ENCODE data around the gene XAB2.
A peak's percentile ranks its signal among the peaks of the same experiment; 100 is the strongest.

The XAB2 gene

GRCh38 chr19:7648265-7649014 is 19.1 kb upstream of the XAB2 start:
- no peak for DNase-seq

- DNase-seq: no peak
Observed at GRCh38 chr19:7647156-7647555, 17.8 kb upstream of the XAB2 start.

- DNase-seq: no peak
Observed at GRCh38 chr19:7646426-7646700, 17.0 kb upstream of the XAB2 start.

DNA sequence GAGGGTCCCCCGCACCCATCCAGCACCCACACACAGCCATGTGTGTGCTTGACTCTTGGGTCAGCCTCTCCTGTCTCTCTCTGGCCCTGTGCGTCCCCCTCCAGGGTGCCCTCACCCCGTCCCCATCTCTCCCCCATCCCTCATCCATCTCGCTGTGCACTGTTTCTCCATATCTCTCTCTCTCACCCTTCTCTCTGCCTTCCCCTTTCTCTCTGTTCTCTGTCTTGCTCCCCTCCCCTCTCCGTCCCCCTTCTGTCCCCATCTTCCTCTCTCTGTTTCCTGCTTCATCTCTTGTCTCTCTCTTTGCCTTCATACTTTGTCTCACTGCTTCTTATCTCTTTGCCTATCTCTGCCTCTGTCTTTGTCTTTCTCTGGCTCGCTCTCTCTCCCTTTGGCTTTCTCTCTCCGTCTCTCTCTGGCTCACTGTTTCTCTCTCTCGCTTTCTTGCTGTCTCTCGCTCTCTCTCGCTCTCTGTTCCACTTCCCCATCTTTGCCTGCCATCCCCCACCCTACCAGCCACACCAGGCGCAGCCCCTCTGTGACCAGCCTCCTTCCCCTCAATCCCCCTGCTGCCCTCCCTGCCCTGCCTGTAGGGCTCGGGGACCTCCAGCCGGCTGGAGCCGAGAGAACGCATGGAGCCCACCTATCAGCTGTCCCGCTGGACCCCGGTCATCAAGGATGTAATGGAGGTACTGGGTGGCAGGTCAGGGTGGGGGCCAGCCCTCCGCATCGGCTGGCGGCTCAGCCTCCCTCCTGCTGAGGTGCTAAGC is 16.5 kb upstream of the XAB2 start:
- no peak for DNase-seq

GRCh38 chr19:7645163-7645562 is 15.8 kb upstream of the XAB2 start:
- no peak for DNase-seq

- DNase-seq: no peak
Observed at GRCh38 chr19:7644550-7644877, 15.2 kb upstream of the XAB2 start.

GRCh38 chr19:7643629-7644549 is 14.5 kb upstream of the XAB2 start:
- DNase-seq: peak; percentile 37

DNA sequence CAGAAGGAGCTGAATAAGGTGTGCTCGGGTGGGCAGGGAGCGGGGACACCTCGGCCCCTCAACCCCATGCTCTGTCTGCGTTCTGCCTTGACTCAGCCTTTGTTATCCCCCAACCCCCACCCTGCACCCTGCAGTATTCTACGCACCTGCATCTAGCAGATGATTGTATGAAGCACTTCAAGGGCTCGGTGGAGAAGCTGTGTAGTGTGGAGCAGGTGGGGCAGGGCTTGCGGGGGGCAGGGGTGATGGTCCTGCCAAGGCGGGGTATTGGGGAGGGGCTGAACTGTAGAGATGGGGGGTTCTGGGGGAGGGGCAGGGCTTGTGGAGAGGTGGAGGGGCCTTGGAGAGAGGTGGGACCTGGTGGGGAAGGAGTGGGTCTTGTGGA is 13.7 kb upstream of the XAB2 start:
- no peak for DNase-seq

DNA sequence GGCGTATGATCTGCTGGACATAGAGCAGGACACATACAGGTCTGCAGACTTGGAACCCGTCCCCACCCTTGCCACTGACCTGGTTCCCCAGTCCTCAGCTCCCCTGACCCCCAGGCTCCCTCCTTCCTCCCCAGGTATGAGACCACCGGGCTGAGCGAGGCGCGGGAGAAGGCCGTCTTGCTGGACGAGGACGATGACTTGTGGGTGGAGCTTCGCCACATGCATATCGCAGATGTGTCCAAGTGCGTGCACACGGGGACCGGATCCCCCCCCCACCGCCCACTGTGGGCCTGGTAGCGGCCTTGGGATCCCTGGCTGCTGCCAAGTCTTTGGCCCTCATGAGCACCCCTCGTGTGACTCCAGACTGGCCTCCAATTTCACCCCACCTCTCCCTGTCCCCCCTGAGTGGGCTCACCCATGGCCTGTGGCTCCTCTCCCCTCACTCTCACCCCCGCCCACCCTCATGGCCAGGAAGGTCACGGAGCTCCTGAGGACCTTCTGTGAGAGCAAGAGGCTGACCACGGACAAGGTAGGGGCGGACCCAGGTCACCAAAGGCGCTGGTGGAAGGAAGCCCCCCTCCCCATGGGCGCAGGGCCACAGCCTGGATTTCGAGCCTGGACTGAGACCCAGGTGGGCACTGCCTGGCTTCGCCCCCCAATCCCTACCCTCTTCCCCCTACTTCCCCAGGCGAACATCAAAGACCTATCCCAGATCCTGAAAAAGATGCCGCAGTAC is 13.1 kb upstream of the XAB2 start:
- no peak for DNase-seq

DNA sequence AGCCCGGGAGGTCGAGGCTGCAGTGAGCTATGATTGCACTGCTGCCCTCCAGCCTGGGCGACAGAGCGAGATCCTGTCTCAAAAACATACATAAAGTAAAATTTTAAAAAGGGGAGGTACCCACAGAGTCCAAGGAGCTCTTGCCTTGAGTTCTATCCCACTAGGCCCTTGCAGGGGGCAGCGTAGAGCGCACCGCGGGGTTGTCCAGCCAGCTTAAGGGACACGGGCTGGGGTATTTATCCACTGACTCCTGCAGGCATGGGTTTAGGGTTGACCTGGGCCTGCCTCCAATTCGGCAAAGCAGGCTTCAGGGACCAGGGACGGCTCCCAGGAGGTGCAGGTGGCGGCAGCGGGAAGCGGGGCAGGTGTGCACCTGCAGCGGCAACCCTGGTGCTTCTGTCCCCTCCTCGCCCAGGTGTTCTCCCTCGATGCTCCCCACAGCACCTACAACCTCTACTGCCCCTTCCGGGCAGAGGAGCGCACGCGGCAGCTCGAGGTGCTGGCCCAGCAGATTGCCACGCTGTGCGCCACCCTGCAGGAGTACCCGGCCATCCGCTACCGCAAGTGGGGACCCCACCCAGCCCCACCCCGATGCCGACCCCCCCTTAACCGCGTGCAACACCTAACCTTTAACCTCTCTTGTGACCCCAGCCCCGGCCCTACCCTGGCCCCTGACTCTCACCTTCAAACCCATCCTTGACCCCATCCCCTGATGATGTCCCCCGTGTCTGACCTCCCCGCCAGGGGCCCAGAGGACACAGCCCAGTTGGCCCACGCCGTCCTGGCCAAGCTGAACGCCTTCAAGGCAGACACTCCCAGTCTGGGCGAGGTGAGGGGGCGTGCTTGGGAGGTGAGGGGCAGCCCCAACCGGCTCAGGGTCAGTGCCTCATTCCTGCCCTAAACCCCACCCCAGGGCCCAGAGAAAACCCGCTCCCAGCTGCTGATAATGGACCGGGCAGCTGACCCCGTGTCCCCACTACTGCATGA is 12.2 kb upstream of the XAB2 start:
- DNase-seq: no peak

- no peak for DNase-seq
Observed at GRCh38 chr19:7640803-7641202, 11.5 kb upstream of the XAB2 start.

DNA sequence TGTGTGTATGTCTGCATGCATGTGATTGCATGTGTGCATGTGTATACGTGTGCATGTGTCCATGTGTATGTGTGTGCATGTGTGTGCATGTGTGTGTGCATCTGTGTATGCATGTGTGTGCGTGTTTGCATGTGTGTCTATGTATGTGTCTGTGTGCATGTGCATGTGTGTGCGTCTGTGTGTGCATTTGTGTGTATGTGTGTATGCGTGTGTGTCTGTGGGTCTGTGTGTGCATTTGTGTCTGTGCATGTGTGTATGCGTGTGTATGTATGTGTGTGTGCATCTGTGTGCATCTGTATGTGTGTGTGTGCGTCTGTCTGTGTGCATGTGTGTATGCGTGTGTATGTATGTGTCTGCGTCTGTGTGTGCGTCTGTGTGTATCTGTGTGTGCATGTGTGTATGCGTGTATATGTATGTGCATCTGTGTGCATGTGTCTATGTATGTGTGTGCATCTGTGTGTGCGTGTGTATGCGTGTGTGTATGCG is 10.6 kb upstream of the XAB2 start:
- no peak for DNase-seq

- no peak for DNase-seq
Observed at GRCh38 chr19:7638802-7639465, 9.6 kb upstream of the XAB2 start.

GRCh38 chr19:7637374-7638256 is 8.3 kb upstream of the XAB2 start:
- peak; percentile 37 for DNase-seq

- peak; percentile 95 for DNase-seq
Observed at GRCh38 chr19:7636691-7637373, 7.5 kb upstream of the XAB2 start, which contains the start of gene STXBP2. Gene STXBP2 (plus strand): TSS chr19:7637110. CDS start chr19:7637150, 40 bp downstream.

DNA sequence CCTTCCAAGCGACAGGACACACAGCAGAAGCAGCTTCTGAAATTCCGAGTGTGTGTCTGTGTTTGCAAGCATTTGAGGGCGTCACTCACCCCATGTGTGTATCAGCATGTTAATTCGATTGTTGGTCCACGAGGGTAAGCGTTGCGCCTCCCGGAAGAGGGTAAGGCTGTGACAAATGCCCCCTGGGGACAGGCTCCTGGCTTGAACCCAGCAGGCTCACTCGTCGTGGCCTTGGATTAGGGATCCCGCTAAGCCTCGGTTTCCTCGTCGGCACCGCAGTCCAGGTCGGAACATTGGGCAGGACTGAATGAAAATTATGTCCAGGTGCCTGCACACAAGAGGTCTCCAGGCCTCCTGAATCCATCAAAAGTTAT is 7.0 kb upstream of the XAB2 start:
- DNase-seq: no peak

DNA sequence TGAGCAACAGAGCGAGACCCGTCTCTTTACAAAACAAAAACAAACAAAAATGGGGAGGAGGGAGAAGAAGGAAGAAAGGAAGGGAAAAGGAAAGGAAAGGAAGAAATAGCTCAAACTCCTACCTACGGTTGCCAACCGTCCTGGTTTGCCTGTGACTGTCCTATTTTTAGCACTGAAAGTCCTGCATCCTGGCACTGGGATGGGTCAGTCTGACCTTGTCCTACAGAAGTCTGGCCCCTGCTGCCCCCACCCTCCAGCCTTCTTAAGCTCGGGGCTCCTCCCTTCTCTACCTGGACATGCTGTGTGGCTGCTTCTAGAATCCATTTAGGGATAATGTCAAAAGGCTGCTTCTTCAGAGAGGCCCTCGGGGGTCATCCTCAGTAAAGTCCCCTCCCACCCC is 6.3 kb upstream of the XAB2 start:
- DNase-seq: no peak

- no peak for DNase-seq
Observed at GRCh38 chr19:7633698-7634097, 4.4 kb upstream of the XAB2 start, which contains the start of gene PCP2. Gene PCP2 (minus strand): TSS chr19:7633719. CDS start chr19:7633457, 262 bp downstream.
